Measurements from ENCODE around the gene MAPK8IP3.

DNA sequence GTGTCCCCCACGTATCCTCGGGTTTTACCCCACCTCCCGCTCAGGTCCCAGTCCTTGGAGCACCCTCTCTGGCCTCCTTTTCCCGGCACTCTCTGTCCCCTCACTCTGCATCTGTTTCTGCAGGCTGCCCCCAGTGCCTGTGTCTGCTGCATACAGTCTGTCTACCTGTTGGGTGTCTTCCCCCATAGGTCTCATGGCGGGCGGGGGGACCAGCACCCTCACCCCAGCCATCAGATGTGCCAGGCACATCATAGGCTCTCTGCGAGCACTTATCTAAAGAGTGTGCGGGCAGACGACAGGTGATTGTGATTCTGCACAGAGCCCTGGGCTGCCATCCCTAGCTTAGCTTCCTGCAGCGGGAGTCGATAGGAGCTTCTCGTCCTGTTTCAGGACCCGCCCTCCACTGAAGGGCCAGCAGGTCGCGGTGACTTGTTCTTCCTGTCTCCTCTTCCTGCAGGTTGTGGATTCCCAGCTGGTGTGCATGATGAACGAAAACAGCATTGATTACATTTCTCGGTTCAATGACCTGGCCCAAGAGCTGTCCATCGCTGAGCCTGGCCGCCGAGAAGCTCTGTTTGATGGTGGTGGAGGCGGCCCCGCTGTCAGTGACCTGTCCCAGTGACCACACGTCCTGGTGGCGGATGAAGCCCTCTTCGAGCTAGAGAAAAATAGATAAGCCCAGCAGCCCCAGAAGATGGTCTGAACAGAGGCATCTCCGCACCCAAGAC lies 32.4 kb upstream of the MAPK8IP3 start:
- TF ChIP-seq, protein P1, sequence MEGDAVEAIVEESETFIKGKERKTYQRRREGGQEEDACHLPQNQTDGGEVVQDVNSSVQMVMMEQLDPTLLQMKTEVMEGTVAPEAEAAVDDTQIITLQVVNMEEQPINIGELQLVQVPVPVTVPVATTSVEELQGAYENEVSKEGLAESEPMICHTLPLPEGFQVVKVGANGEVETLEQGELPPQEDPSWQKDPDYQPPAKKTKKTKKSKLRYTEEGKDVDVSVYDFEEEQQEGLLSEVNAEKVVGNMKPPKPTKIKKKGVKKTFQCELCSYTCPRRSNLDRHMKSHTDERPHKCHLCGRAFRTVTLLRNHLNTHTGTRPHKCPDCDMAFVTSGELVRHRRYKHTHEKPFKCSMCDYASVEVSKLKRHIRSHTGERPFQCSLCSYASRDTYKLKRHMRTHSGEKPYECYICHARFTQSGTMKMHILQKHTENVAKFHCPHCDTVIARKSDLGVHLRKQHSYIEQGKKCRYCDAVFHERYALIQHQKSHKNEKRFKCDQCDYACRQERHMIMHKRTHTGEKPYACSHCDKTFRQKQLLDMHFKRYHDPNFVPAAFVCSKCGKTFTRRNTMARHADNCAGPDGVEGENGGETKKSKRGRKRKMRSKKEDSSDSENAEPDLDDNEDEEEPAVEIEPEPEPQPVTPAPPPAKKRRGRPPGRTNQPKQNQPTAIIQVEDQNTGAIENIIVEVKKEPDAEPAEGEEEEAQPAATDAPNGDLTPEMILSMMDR (IDR thresholded peaks at IDR 0.05), result no peak
- TF ChIP-seq POLR2AphosphoS5 (IDR thresholded peaks at IDR 0.05), result no peak
- TF ChIP-seq POLR2A (IDR thresholded peaks at IDR 0.05), result no peak
- no peak for TF ChIP-seq EP300 (IDR thresholded peaks at IDR 0.05)

All from suprapubic skin (tissue), 4 donors.